IMR-90 (cell line): ENCODE data around the gene CEMIP2. TPM values are rescaled to one million over a fixed set of nuclear protein-coding genes. Genes with fewer than 3 reads are reported as not detected.

Experiments
- ATAC-seq: fragments of 200-7000 bp; cut with Tn5 transposase; 2 replicates; pipeline ENCODE4 v1.9.1; 2020; ENCODE audit warnings: low read depth, mild to moderate bottlenecking, moderate library complexity
- BruUV-seq: library from RNA; stranded (reverse); fragments of 400-500 nt; replicated peaks from 2 replicates; lab custom pipeline; 2021; lab: Mats Ljungman, UMichigan
- CTCF ChIA-PET: fragments of 300-600 bp; formaldehyde crosslinking; extraction: SDS; loops from one replicate; lab custom pipeline; 2021; ENCODE audit warnings: antibody characterized with exemption; lab: Yijun Ruan, JAX
- POLR2A ChIA-PET: fragments of 300-600 bp; sonication (Branson Sonifier 250); formaldehyde crosslinking; loops from one replicate; lab custom pipeline; 2022; ENCODE audit warnings: antibody characterized with exemption; ENCODE audit not compliant: unreplicated experiment; lab: Charles Lee
- DNase-seq: peaks from one replicate; pipeline ENCODE4 v3.0.0; 2013
- H2AFZ ChIP-seq: replicated peaks from 2 replicates; pipeline ENCODE3; 2013; ENCODE audit warnings: low read length, mild to moderate bottlenecking; ENCODE audit not compliant: poor library complexity
- H2AK5ac ChIP-seq: 2 replicates; pipeline ENCODE4 v1.6.1; 2013; ENCODE audit warnings: low read depth, low read length, inconsistent platforms
- H2AK9ac ChIP-seq: replicated peaks from 2 replicates; pipeline ENCODE3; 2013; ENCODE audit warnings: mild to moderate bottlenecking, low read depth, low read length, moderate library complexity; ENCODE audit not compliant: poor library complexity
- H2BK120ac ChIP-seq: 2 replicates; pipeline ENCODE4 v1.6.1; 2013; ENCODE audit warnings: low read depth, low read length, inconsistent platforms
- H2BK15ac ChIP-seq: 3 replicates; pipeline ENCODE4 v1.6.1; 2013; ENCODE audit warnings: low read depth, low read length, inconsistent platforms
- H2BK20ac ChIP-seq: 2 replicates; pipeline ENCODE4 v1.6.1; 2013; ENCODE audit warnings: low read depth, mild to moderate bottlenecking, inconsistent platforms, low read length, moderate library complexity
- H2BK5ac ChIP-seq: 2 replicates; pipeline ENCODE4 v1.6.1; 2013; ENCODE audit warnings: mild to moderate bottlenecking, low read depth, low read length, inconsistent platforms; ENCODE audit not compliant: poor library complexity, severe bottlenecking
- H3K14ac ChIP-seq: replicated peaks from 2 replicates; pipeline ENCODE4 v1.6.1; 2013; ENCODE audit warnings: low read depth, low read length, inconsistent platforms
- H3K18ac ChIP-seq: 2 replicates; pipeline ENCODE4 v1.6.1; 2013; ENCODE audit warnings: low read depth, low read length, control low read depth
- H3K23ac ChIP-seq: 2 replicates; pipeline ENCODE4 v1.6.1; 2013; ENCODE audit warnings: low read depth, low read length, inconsistent platforms
- H3K27ac ChIP-seq: 2 replicates; pipeline ENCODE4 v1.5.1; 2013; ENCODE audit warnings: mild to moderate bottlenecking, control low read depth, low read length; ENCODE audit not compliant: insufficient read depth
- H3K27me3 ChIP-seq: 2 replicates; pipeline ENCODE4 v1.6.1; 2013; ENCODE audit warnings: low read length; ENCODE audit not compliant: control insufficient read depth, insufficient read depth
- H3K36me3 ChIP-seq: 2 replicates; pipeline ENCODE4 v1.6.1; 2013; ENCODE audit warnings: low read length, mixed read lengths; ENCODE audit not compliant: control insufficient read depth, insufficient read depth
- H3K4ac ChIP-seq: 2 replicates; pipeline ENCODE4 v1.6.1; 2013; ENCODE audit warnings: low read depth, low read length, inconsistent platforms
- H3K4me1 ChIP-seq: 2 replicates; pipeline ENCODE4 v1.6.1; 2013; ENCODE audit warnings: low read length, mixed read lengths; ENCODE audit not compliant: control insufficient read depth, insufficient read depth
- H3K4me2 ChIP-seq: 2 replicates; pipeline ENCODE4 v1.6.1; 2013; ENCODE audit warnings: low read depth, mild to moderate bottlenecking, control low read depth, low read length, moderate library complexity
- H3K4me3 ChIP-seq: 2 replicates; pipeline ENCODE4 v1.5.1; 2013; ENCODE audit warnings: low read depth, mild to moderate bottlenecking, control low read depth, low read length, moderate library complexity; ENCODE audit not compliant: insufficient read depth
- H3K56ac ChIP-seq: 2 replicates; pipeline ENCODE4 v1.6.1; 2013; ENCODE audit warnings: low read length, inconsistent platforms; ENCODE audit not compliant: insufficient read depth; ENCODE audit errors: extremely low read depth
- H3K79me1 ChIP-seq, 2 experiments: 2 replicates each; pipeline ENCODE4 v1.6.1; 2013; ENCODE audit warnings: low read length in 2 of 2, inconsistent platforms in 1 of 2, low read depth in 1 of 2
- H3K9ac ChIP-seq: 2 replicates; pipeline ENCODE4 v1.6.1; 2013; ENCODE audit warnings: low read depth, low read length, control low read depth
- H3K9me1 ChIP-seq: 2 replicates; pipeline ENCODE4 v1.6.1; 2013; ENCODE audit warnings: low read length, inconsistent platforms; ENCODE audit not compliant: insufficient read depth
- H3K9me3 ChIP-seq: 2 replicates; pipeline ENCODE4 v1.6.1; 2013; ENCODE audit warnings: low read length; ENCODE audit not compliant: control insufficient read depth, insufficient read depth
- H4K20me1 ChIP-seq: 2 replicates; pipeline ENCODE4 v1.6.1; 2013; ENCODE audit warnings: low read length, inconsistent platforms; ENCODE audit not compliant: insufficient read depth
- H4K5ac ChIP-seq: 2 replicates; pipeline ENCODE4 v1.6.1; 2013; ENCODE audit warnings: mild to moderate bottlenecking, low read depth, low read length, control low read depth
- H4K8ac ChIP-seq, 2 experiments: 2 replicates each; pipeline ENCODE4 v1.6.1; 2013; ENCODE audit warnings: low read depth in 2 of 2, low read length in 2 of 2, control low read depth in 1 of 2, inconsistent platforms in 1 of 2
- H4K91ac ChIP-seq: 2 replicates; pipeline ENCODE4 v1.6.1; 2013; ENCODE audit warnings: low read depth, low read length, inconsistent platforms; ENCODE audit not compliant: insufficient read depth
- BHLHE40 ChIP-seq: fragments of 150-350 bp; IDR thresholded peaks from 2 replicates; pipeline ENCODE4 v1.6.1; 2016; ENCODE audit warnings: mild to moderate bottlenecking, low read depth, low read length
- CEBPB ChIP-seq: IDR thresholded peaks from 2 replicates; pipeline ENCODE4 v1.6.1; 2012; ENCODE audit warnings: low read depth, low read length, improper control_type of control experiment
- CTCF ChIP-seq: conservative IDR thresholded peaks from 2 replicates; pipeline ENCODE4 v1.5.1; 2012; ENCODE audit warnings: mild to moderate bottlenecking, low read depth, low read length, improper control_type of control experiment
- ELK1 ChIP-seq: fragments of 150-350 bp; IDR thresholded peaks from 2 replicates; pipeline ENCODE4 v1.6.1; 2016; ENCODE audit warnings: low read depth, mild to moderate bottlenecking, low read length, moderate library complexity, borderline replicate concordance
- MAFK ChIP-seq: IDR thresholded peaks from 2 replicates; pipeline ENCODE4 v1.6.1; 2012; ENCODE audit warnings: low read depth, low read length, improper control_type of control experiment
- MAZ ChIP-seq: IDR thresholded peaks from 2 replicates; pipeline ENCODE4 v1.6.1; 2012; ENCODE audit warnings: low read depth, mild to moderate bottlenecking, low read length, improper control_type of control experiment, moderate library complexity, borderline replicate concordance
- MXI1 ChIP-seq: IDR thresholded peaks from 2 replicates; pipeline ENCODE4 v1.6.1; 2012; ENCODE audit warnings: low read depth, mild to moderate bottlenecking, low read length, moderate library complexity, borderline replicate concordance
- NFE2L2 ChIP-seq: fragments of 150-350 bp; IDR thresholded peaks from 2 replicates; pipeline ENCODE4 v1.6.1; 2016; ENCODE audit warnings: low read depth, mild to moderate bottlenecking, low read length
- POLR2A ChIP-seq: IDR thresholded peaks from 2 replicates; pipeline ENCODE4 v1.6.1; 2012; ENCODE audit warnings: mild to moderate bottlenecking, low read depth, low read length
- RAD21 ChIP-seq: IDR thresholded peaks from 2 replicates; pipeline ENCODE4 v1.6.1; 2012; ENCODE audit warnings: low read length, improper control_type of control experiment
- RCOR1 ChIP-seq: IDR thresholded peaks from 2 replicates; pipeline ENCODE4 v1.6.1; 2012; ENCODE audit warnings: mild to moderate bottlenecking, low read length, improper control_type of control experiment; ENCODE audit not compliant: insufficient replicate concordance
- RFX5 ChIP-seq: IDR thresholded peaks from 2 replicates; pipeline ENCODE4 v1.8.0; 2012; ENCODE audit warnings: low read depth, mild to moderate bottlenecking, low read length, moderate library complexity
- USF2 ChIP-seq: fragments of 150-350 bp; IDR thresholded peaks from 2 replicates; pipeline ENCODE4 v1.6.1; 2017; ENCODE audit warnings: mild to moderate bottlenecking, antibody characterized with exemption, low read length, low read depth
- dilution Hi-C: fragments of 300-500 bp; cut with HindIII; formaldehyde crosslinking; loops from one replicate; pipeline ENCODE4 v1.14.3; 2018; ENCODE audit warnings: low sequenced_read_pairs; ENCODE audit not compliant: unreplicated experiment
- in situ Hi-C: fragments of 300-500 bp; cut with MboI; formaldehyde crosslinking; loops from 3 replicates; pipeline ENCODE4 v1.14.3; 2019; ENCODE audit warnings: low sequenced_read_pairs, inconsistent platforms, mixed read lengths
- intact Hi-C: fragments of 100-400 bp; cut with micrococcal nuclease; formaldehyde crosslinking; loops from 2 replicates; pipeline ENCODE4 v1.10.0; 2022
- polyA plus RNA-seq, 3 experiments: library from polyadenylated mRNA; depleted of rRNA; stranded (reverse); fragments of >200 nt; gene quantifications; 2 replicates each; pipeline ENCODE4 v1.2.3, GENCODE V29; 2012; ENCODE audit warnings: low replicate concordance in 1 of 3
- total RNA-seq: library from RNA; depleted of rRNA; stranded (reverse); fragments of >200 nt; gene quantifications from 2 replicates; pipeline ENCODE4 v1.2.3, GENCODE V29; 2012

The CEMIP2 gene
- total and polyA plus RNA-seq, 2 of the 4 experiments (the other 2 are of a cell fraction) = 65.2 to 67.4 TPM

- TF ChIP-seq NFE2L2 (no peak), MAFK (no peak)
These were observed 52.0 kb downstream of the CEMIP2 start (continued) for GRCh38 chr9:71716138-71716909.

GRCh38 chr9:71710856-71711255 lies 57.5 kb downstream of the CEMIP2 start:
- no peak overlapping the region for H2AK5ac ChIP-seq
- no peak overlapping the region for H3K23ac ChIP-seq
- DNase-seq (no peak), ATAC-seq (no peak)
- no peaks in the 10 kb centered on the region for H3K9me3 ChIP-seq
- no peaks in the 10 kb centered on the region for H3K27me3 ChIP-seq
- H2AFZ ChIP-seq = no peak overlapping the region
- H2BK15ac ChIP-seq = no peak overlapping the region
- H2BK5ac ChIP-seq = no peak overlapping the region
- H3K4ac ChIP-seq = no peak overlapping the region
- H3K36me3 ChIP-seq = peaks cover 33% of the 10 kb centered on the region
- H3K9me1 ChIP-seq = 0 out of 2 replicates have a peak, but pooled peaks cover 3% of the 10 kb centered on the region
- no peak overlapping the region for H3K27ac ChIP-seq
- no peak overlapping the region for H4K91ac ChIP-seq
- H2BK120ac ChIP-seq = no peak overlapping the region
- in situ Hi-C loops = no loop called here
- no peak overlapping the region for H4K5ac ChIP-seq
- H3K4me2 ChIP-seq = no peak overlapping the region
- H2BK20ac ChIP-seq = no peak overlapping the region
- H3K56ac ChIP-seq = no peak overlapping the region
- intact Hi-C loops = no loop called here
- H2AK9ac ChIP-seq = no peak overlapping the region
- no peak overlapping the region for H3K9ac ChIP-seq
- ChIA-PET CTCF (no interaction called here), POLR2A (no interaction called here)
- peaks cover 0 to 5% of the 10 kb centered on the region in 2 experiments; a peak in 2 of 4 replicates for H3K79me1 ChIP-seq
- H4K8ac ChIP-seq = no peak overlapping the region
- no peak overlapping the region for H3K4me3 ChIP-seq
- no peak overlapping the region for H3K18ac ChIP-seq
- no peaks in the 10 kb centered on the region for H3K4me1 ChIP-seq
- no peak overlapping the region for H3K14ac ChIP-seq
- no peaks in the 10 kb centered on the region for H4K20me1 ChIP-seq
- BruUV-seq = no TSS peak
- dilution Hi-C loops = no loop called here
- no peak for TF ChIP-seq CTCF
- no peak for TF ChIP-seq ELK1
- no peak for TF ChIP-seq MAFK
- TF ChIP-seq MAZ = no peak
- TF ChIP-seq CEBPB = no peak
- TF ChIP-seq USF2 = no peak
- no peak for TF ChIP-seq NFE2L2
- TF ChIP-seq POLR2A = no peak
- no peak for TF ChIP-seq MXI1
- TF ChIP-seq RCOR1 = no peak
- no peak for TF ChIP-seq RAD21
- TF ChIP-seq BHLHE40 = no peak
- no peak for TF ChIP-seq RFX5
